Right cardiac atrium (tissue), 5 donors: ENCODE measurements around the gene TLX3. TPM values are rescaled to one million over a fixed set of nuclear protein-coding genes. Genes with fewer than 3 reads are reported as not detected.

Source experiments
- ATAC-seq, 2 donors: fragments of 200-7000 bp; cut with Tn5 transposase; one replicate each; pipeline versions ENCODE4 v1.8.0 to v1.9.1; 2020; ENCODE audit warnings: moderate library complexity in 2 of 2, mild to moderate bottlenecking in 1 of 2
- DNase-seq, 3 donors: peaks; one replicate each; pipeline ENCODE4 v3.0.0-alpha.2; 2020
- H3K27ac ChIP-seq: one replicate; pipeline ENCODE4 v1.5.1; 2013; ENCODE audit warnings: mild to moderate bottlenecking, low read length, control low read depth, moderate library complexity
- H3K27me3 ChIP-seq: one replicate; pipeline ENCODE4 v1.6.1; 2013; ENCODE audit not compliant: control insufficient read depth, insufficient read depth
- H3K4me1 ChIP-seq: one replicate; pipeline ENCODE4 v1.6.1; 2013; ENCODE audit warnings: low read length; ENCODE audit not compliant: control insufficient read depth, insufficient read depth
- H3K4me3 ChIP-seq: one replicate; pipeline ENCODE4 v1.5.1; 2013; ENCODE audit warnings: low read length, control low read depth
- H3K9me3 ChIP-seq: one replicate; pipeline ENCODE4 v1.6.1; 2013; ENCODE audit warnings: low read length; ENCODE audit not compliant: control insufficient read depth
- WGBS: extraction: QIAGEN DNeasy Blood & Tissue Kit; methylation state at CpG from one replicate; pipeline ENCODE4 v1.1.7; 2013; 5-methylcytosine and 5-hydroxymethylcytosine counted together
- intact Hi-C, 4 donors: fragments of 100-400 bp; cut with DNase I; formaldehyde crosslinking; loops; one replicate each; pipeline versions ENCODE4 v1.11.0 to v1.14.0; 2022 to 2023
- polyA plus RNA-seq: library from polyadenylated mRNA; stranded (reverse); fragments of 200-250 nt; gene quantifications from one replicate; pipeline ENCODE4 v1.2.3, GENCODE V29; 2013
- total RNA-seq, 4 donors: library from RNA; stranded (reverse); fragmentation: NEBNext Ultra II Directional; extraction: Animal tissue kit (Norgen Biotek cat#: 25700); gene quantifications; one replicate each; pipeline ENCODE4 v1.2.1, GENCODE V29; 2021
- donor health status: healthy with polysubstance abuse.
- donor health status: DM: no; HTN: yes; CAD: no.
- donor health status: DM: no; HTN: no; CAD: no.
- donor health status: DM: no; HTN: yes; CAD: no; lungs with severe emphysema.
- donor health status: DM: yes; HTN: yes; CAD: no.

TLX3 gene
- total and polyA plus RNA-seq, 5 donors, result not detected

DNA sequence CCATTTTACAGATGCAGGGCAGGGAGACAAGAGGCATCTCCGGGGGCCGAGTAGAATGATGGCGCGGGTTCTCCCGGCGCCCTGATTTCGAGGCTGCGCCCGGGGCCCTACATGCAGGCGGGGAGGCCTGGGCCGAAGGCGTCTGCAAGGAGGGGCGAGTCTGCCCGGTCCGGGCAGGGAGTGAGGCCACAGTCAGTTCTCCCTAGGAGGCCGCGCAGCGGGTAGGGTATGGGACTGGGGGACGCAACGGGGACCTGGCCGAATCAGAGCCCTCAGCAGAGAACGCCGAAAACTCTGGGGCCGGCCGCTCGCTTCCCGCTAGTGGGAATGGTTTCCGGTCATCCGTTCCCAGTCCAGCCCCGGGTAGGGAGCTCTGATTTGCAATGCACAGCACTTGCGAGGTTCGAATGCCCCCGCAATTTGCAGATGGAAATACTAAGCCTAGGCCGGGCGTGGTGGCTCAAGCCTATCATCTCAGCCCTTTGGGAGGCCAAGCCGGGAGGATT, 6.4 kb downstream of the TLX3 start:
- Histone ChIP-seq H3K9me3 (no peaks in the 10 kb centered on the region), H3K27me3 (no peaks in the 10 kb centered on the region), H3K4me1 (peaks cover 3% of the 10 kb centered on the region), H3K27ac (no peak overlapping the region), H3K4me3 (peak overlapping the region; percentile 30)
- 3% methylated on average over 36 of the region's 36 CpGs for WGBS
- DNase-seq (no peak), ATAC-seq (peak; percentile 22 to 51)
- intact Hi-C loops, result no loop called here

DNA sequence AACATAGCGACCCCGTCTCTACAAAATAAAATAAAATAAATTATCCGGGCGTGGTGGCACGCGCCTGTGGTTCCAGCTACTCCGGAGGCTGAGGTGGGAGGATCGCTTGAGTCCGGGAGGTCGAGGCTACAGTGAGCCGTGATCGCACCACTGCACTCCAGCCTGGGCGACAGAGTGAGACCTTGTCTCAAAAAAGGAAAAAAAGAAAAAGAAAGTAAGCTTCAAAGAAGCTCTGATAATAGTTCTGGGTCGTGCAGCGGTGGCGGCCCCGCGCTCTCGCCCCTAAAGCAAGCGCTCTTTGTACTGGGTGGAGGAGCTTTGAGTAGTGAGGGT, 6.8 kb downstream of the TLX3 start:
- intact Hi-C loops, result no loop called here
- 11% methylated on average over 20 of the region's 20 CpGs for WGBS
- Histone ChIP-seq H3K27ac (no peak overlapping the region), H3K4me1 (peaks cover 3% of the 10 kb centered on the region), H3K9me3 (no peaks in the 10 kb centered on the region), H3K27me3 (no peaks in the 10 kb centered on the region), H3K4me3 (peak overlapping the region; percentile 3)
- DNase-seq (no peak), ATAC-seq (no peak)

DNA sequence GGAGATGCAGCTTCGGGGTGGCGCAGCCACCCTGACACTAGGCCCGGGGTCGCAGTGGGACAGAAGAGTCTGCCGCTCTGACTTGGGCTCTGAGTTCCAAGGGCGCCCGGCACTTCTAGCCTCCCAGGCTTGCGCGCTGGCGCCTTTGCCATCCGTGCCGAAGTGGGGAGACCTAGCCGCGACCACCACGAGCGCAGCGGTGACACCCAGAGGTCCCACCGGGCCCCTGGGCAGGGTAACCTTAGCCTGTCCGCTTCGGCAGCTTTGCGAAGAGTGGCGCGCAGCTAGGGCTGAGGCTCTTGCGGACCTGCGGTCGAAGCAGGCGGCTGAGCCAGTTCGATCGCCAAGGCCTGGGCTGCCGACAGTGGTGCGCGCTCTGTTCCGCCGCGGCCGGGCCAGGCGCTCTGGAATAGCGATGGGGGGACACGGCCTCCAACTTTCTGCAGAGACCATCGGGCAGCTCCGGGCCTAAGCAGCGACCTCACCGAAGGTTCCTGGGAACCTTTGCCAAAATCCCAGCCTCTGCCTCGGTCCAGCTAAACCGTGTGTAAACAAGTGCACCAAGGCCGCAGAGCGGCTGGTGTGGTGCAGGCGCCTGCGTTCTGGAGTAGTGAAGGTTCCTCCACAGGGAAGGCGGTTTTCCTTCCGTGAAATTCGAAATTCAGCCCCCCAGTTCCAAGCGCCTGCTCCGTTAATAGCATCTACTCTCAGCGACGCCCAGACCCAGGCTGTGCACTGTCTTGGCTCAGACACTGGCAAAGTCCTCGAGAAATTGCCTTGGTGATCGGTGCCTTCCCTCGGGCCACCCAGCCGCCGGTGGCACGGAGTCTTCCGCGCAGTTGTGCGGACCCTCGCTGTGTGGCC, 7.4 kb downstream of the TLX3 start:
- no peaks in the 10 kb centered on the region for H3K9me3 ChIP-seq
- no peaks in the 10 kb centered on the region for H3K27me3 ChIP-seq
- no peak for ATAC-seq
- peak in 1 of 3 donors; percentile 42 for DNase-seq
- intact Hi-C loops, result no loop called here
- WGBS, result 5% methylated on average over 66 of the region's 66 CpGs
- no peak overlapping the region for H3K27ac ChIP-seq
- H3K4me3 ChIP-seq, result peak overlapping the region; percentile 3
- peaks cover 1% of the 10 kb centered on the region for H3K4me1 ChIP-seq

DNA sequence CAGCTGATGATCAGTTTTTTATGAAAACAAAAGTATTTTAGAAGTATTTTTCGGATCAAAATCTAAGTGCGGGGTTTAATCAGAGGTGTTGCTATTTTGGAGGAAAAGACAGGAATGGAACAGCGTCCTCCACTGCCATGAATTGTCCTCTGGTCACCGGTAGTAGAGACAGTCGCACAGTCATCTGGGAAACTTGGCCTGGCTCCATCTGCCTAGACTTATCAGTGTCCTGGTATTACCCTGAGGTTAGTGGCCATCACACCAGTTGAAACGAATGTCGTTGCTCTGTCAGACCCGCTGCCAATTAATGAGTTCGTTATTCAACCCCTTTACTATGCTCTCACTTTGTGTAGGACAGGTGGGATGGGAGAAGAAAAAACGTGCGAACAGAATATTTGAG, 8.2 kb downstream of the TLX3 start:
- Histone ChIP-seq H3K9me3 (no peaks in the 10 kb centered on the region), H3K27ac (no peak overlapping the region), H3K4me1 (peaks cover 1% of the 10 kb centered on the region), H3K27me3 (no peaks in the 10 kb centered on the region), H3K4me3 (peak overlapping the region; percentile 3)
- intact Hi-C loops, result no loop called here
- ATAC-seq (no peak), DNase-seq (no peak)
- 10% methylated on average over 11 of the region's 11 CpGs for WGBS

DNA sequence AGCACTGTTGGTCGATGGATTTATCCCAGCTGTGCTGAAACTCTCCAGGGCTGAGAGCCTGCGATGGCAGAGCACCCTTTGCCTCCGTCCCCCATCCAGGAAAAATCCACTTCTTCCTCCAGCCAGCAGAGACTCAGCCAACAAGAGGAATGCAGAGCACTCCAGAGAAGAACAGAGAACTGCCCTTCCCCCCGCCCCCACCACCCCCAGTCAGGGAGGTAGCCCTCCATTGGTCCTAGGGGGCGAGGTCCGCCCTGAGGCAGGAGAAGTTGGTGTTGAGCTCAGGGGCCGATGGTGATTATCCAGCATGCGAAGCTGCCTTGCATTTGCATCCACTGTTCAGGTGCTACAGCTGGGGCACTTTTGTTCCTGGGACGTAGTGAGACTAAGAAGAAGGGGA, 9.0 kb downstream of the TLX3 start:
- intact Hi-C loops, result no loop called here
- WGBS, result 6% methylated on average over 9 of the region's 9 CpGs
- no peak for ATAC-seq

GRCh38 chr5:171321447-171321846, 12.4 kb downstream of the TLX3 start:
- H3K9me3 ChIP-seq, result no peaks in the 10 kb centered on the region
- intact Hi-C loops, result no loop called here
- no peak overlapping the region for H3K27ac ChIP-seq
- H3K4me1 ChIP-seq, result no peaks in the 10 kb centered on the region
- peaks cover 7% of the 10 kb centered on the region for H3K27me3 ChIP-seq
- 78% methylated on average over 7 of the region's 7 CpGs for WGBS
- DNase-seq (no peak), ATAC-seq (no peak)
- H3K4me3 ChIP-seq, result no peak overlapping the region

More for the DNA sequence above, 9.0 kb downstream of the TLX3 start:
- Histone ChIP-seq H3K4me3 (no peak overlapping the region), H3K27me3 (no peaks in the 10 kb centered on the region), H3K4me1 (no peaks in the 10 kb centered on the region), H3K27ac (no peak overlapping the region), H3K9me3 (no peaks in the 10 kb centered on the region)
- no peak for DNase-seq

DNA sequence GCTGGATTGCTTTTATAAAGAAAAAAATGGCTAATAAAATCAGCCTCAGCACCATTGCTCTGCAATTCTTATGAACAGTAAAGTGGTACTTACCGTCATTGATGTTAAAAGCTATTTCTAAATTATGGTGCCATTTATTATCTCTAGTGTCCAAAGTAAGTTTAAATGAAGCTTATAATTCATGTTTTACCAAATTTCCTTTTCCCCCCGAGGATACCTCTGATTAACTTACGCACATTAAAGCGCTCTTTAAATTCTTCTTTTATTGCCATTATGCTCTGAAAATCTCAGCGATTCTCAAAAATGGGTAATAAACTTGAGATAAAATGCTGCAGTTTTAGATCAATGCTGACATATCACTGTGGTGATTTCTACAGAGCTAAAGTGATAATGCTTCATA, 13.5 kb downstream of the TLX3 start:
- DNase-seq, result no peak
- Histone ChIP-seq H3K9me3 (no peaks in the 10 kb centered on the region), H3K27me3 (peaks cover 10% of the 10 kb centered on the region), H3K4me1 (no peaks in the 10 kb centered on the region), H3K4me3 (no peak overlapping the region), H3K27ac (no peak overlapping the region)
- intact Hi-C loops, result no loop called here
- WGBS, result 90% methylated on average over 5 of the region's 5 CpGs
- ATAC-seq, result no peak

DNA sequence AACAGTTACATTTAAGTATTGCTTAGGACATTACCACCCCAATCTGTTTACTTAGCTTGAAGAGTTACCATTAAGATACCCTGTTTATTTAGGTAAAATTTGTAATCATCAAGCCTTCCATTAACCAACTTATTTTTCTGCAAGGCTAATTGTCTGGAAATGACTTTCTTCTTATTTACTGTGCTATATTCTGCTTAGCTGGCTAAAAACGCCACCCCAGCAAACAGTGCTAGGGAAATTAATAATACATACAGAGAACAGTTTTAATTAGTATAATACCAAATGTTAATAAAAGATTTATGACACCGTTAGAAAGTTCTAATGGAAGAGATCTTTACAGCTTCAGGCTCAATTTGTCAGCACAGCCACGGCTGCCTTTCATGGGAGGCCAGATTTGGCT, 14.0 kb downstream of the TLX3 start:
- DNase-seq (no peak), ATAC-seq (no peak)
- no peaks in the 10 kb centered on the region for H3K4me1 ChIP-seq
- peaks cover 10% of the 10 kb centered on the region for H3K27me3 ChIP-seq
- no peak overlapping the region for H3K4me3 ChIP-seq
- 81% methylated on average over 3 of the region's 3 CpGs for WGBS
- no peak overlapping the region for H3K27ac ChIP-seq
- H3K9me3 ChIP-seq, result no peaks in the 10 kb centered on the region
- intact Hi-C loops, result no loop called here

- Histone ChIP-seq H3K9me3 (no peaks in the 10 kb centered on the region), H3K4me3 (no peak overlapping the region), H3K4me1 (no peaks in the 10 kb centered on the region), H3K27me3 (peaks cover 10% of the 10 kb centered on the region), H3K27ac (no peak overlapping the region)
- WGBS, result 42% methylated on average over 20 of the region's 20 CpGs
- DNase-seq (no peak), ATAC-seq (no peak)
- intact Hi-C loops, result no loop called here
These were observed 15.0 kb downstream of the TLX3 start for GRCh38 chr5:171323806-171324632.

- H3K27ac ChIP-seq, result no peak overlapping the region
- H3K9me3 ChIP-seq, result no peaks in the 10 kb centered on the region
- intact Hi-C loops, result loop anchor here in 3 of 4 donors (10.0 kb wide), 3 partner anchors 585 to 695 kb away; no protein-coding TSS in a partner anchor
- H3K4me1 ChIP-seq, result no peaks in the 10 kb centered on the region
- DNase-seq (no peak), ATAC-seq (no peak)
- no peak overlapping the region for H3K4me3 ChIP-seq
- H3K27me3 ChIP-seq, result peaks cover 6% of the 10 kb centered on the region
- WGBS, result 39% methylated on average over 8 of the region's 8 CpGs
These were observed 21.0 kb downstream of the TLX3 start for GRCh38 chr5:171330021-171330420.

- Histone ChIP-seq H3K4me1 (no peaks in the 10 kb centered on the region), H3K9me3 (no peaks in the 10 kb centered on the region), H3K27me3 (no peaks in the 10 kb centered on the region), H3K4me3 (no peak overlapping the region), H3K27ac (no peak overlapping the region)
- WGBS, result 76% methylated on average over 8 of the region's 8 CpGs
- DNase-seq (no peak), ATAC-seq (no peak)
- intact Hi-C loops, result loop anchor here in 3 of 4 donors (5.0 to 10.0 kb wide), 4 partner anchors 128 to 701 kb away; no protein-coding TSS in a partner anchor
These were observed 26.6 kb downstream of the TLX3 start for GRCh38 chr5:171335616-171336015.
